ENCODE measurements around the gene CCR7.

DNA sequence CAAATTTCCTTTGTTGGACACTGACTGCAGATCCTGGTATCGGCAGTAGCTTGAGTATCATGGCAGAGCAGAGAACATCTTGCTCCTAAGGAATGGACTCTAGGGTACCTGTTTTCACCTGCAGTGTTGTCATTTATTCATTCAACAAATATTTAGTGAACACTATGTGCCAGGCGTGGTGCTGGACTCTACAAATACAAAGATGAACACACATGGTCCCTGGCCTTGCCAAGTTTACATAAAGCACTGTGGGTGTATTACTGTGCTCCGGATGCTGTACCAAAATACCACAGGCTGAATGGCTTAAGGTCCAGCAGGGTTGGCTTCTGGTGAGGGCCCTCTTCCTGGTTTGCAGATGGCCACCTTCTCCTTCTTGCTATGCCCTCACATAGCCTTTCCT, 14.2 kb upstream of the CCR7 start:
- TF ChIP-seq, protein P1, sequence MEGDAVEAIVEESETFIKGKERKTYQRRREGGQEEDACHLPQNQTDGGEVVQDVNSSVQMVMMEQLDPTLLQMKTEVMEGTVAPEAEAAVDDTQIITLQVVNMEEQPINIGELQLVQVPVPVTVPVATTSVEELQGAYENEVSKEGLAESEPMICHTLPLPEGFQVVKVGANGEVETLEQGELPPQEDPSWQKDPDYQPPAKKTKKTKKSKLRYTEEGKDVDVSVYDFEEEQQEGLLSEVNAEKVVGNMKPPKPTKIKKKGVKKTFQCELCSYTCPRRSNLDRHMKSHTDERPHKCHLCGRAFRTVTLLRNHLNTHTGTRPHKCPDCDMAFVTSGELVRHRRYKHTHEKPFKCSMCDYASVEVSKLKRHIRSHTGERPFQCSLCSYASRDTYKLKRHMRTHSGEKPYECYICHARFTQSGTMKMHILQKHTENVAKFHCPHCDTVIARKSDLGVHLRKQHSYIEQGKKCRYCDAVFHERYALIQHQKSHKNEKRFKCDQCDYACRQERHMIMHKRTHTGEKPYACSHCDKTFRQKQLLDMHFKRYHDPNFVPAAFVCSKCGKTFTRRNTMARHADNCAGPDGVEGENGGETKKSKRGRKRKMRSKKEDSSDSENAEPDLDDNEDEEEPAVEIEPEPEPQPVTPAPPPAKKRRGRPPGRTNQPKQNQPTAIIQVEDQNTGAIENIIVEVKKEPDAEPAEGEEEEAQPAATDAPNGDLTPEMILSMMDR (IDR thresholded peaks at IDR 0.05 in 4 of 5, conservative IDR thresholded peaks at IDR 0.05 in 1 of 5): no peak
- TF ChIP-seq POLR2A (IDR thresholded peaks at IDR 0.05): no peak

All from gastrocnemius medialis (tissue), 4 donors.